Breast epithelium (tissue), 3 donors: ENCODE data around the gene TPSB2.

Source experiments
- POLR2A ChIP-seq: fragments of 450-650 bp; IDR thresholded peaks from one replicate; pipeline ENCODE4 v1.6.1; 2016; ENCODE audit warnings: antibody characterized with exemption, mild to moderate bottlenecking, moderate library complexity
- POLR2AphosphoS5 ChIP-seq, 3 donors: sonication (generic); formaldehyde crosslinking; IDR thresholded peaks; one replicate each; pipeline ENCODE4 v1.6.1; 2017; ENCODE audit warnings: antibody characterized with exemption in 3 of 3
- TF ChIP-seq, protein P1 (sequence below), 3 donors: fragments of 450-650 bp; IDR thresholded peaks; one replicate each; pipeline ENCODE4 v1.5.1; 2016 to 2017; ENCODE audit warnings: antibody characterized with exemption in 3 of 3, mild to moderate bottlenecking in 3 of 3, moderate library complexity in 3 of 3

DNA sequence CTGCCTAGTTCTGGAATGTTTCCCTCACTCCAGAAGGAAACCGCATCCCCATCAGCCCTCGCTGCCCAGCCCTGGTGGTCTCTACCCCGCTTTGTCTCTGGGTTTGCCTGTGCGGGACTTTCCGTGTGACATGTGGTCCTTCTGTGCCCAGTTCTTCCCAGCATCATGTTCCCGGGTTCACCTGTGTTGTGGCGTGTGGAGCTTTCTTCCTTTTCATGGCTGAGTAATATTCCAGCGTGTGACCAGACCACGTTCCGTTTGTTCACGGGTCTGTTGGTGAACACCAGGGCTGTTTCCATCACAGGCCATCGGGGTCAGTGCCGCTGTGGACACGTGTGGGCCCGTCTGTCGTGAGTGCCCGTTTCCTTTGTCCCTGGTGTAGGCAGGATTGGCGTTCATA, 45.0 kb downstream of the TPSB2 start:
- TF ChIP-seq, protein P1, sequence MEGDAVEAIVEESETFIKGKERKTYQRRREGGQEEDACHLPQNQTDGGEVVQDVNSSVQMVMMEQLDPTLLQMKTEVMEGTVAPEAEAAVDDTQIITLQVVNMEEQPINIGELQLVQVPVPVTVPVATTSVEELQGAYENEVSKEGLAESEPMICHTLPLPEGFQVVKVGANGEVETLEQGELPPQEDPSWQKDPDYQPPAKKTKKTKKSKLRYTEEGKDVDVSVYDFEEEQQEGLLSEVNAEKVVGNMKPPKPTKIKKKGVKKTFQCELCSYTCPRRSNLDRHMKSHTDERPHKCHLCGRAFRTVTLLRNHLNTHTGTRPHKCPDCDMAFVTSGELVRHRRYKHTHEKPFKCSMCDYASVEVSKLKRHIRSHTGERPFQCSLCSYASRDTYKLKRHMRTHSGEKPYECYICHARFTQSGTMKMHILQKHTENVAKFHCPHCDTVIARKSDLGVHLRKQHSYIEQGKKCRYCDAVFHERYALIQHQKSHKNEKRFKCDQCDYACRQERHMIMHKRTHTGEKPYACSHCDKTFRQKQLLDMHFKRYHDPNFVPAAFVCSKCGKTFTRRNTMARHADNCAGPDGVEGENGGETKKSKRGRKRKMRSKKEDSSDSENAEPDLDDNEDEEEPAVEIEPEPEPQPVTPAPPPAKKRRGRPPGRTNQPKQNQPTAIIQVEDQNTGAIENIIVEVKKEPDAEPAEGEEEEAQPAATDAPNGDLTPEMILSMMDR (IDR thresholded peaks at IDR 0.05) = no peak
- TF ChIP-seq POLR2AphosphoS5 (IDR thresholded peaks at IDR 0.05) (no peak), POLR2A (no peak)
